MCF 10A (cell line): ENCODE data around the gene EID2B. TPM values are rescaled to one million over a fixed set of nuclear protein-coding genes. Genes with fewer than 3 reads are reported as not detected.
A peak's percentile ranks its signal among the peaks of the same experiment; 100 is the strongest.

Experiments used
- BruUV-seq: library from RNA; stranded (reverse); fragments of 400-500 nt; replicated peaks from 2 replicates; lab custom pipeline; 2021; lab: Mats Ljungman, UMichigan
- CTCF ChIA-PET: fragments of 300-600 bp; sonication (Branson Sonifier 250); formaldehyde crosslinking; extraction: SDS; loops from one replicate; lab custom pipeline; 2021; ENCODE audit warnings: antibody characterized with exemption, inconsistent platforms; lab: Yijun Ruan, JAX
- POLR2A ChIA-PET: fragments of 300-600, 350-650 bp; sonication (Branson Sonifier 250); formaldehyde crosslinking; extraction: SDS; loops from one replicate; lab custom pipeline; 2020; ENCODE audit warnings: antibody characterized with exemption, inconsistent platforms; lab: Yijun Ruan, JAX
- DNase-seq: peaks from one replicate; pipeline ENCODE4 v3.0.0-alpha.2; 2018; ENCODE audit not compliant: unreplicated experiment
- H3K27ac Mint-ChIP-seq: one replicate; pipeline ENCODE4 v1.8.0; 2022; ENCODE audit warnings: mild to moderate bottlenecking, low read depth, mixed read lengths; ENCODE audit not compliant: unreplicated experiment
- H3K27me3 Mint-ChIP-seq: one replicate; pipeline ENCODE4 v1.8.0; 2022; ENCODE audit warnings: mixed read lengths; ENCODE audit not compliant: insufficient read depth, unreplicated experiment
- H3K36me3 Mint-ChIP-seq: one replicate; pipeline ENCODE4 v1.8.0; 2022; ENCODE audit warnings: mild to moderate bottlenecking, moderate library complexity, mixed read lengths; ENCODE audit not compliant: insufficient read depth, unreplicated experiment
- H3K4me1 Mint-ChIP-seq: one replicate; pipeline ENCODE4 v1.8.0; 2022; ENCODE audit warnings: mixed read lengths; ENCODE audit not compliant: insufficient read depth, unreplicated experiment
- H3K4me3 Mint-ChIP-seq: one replicate; pipeline ENCODE4 v1.8.0; 2022; ENCODE audit warnings: mild to moderate bottlenecking, moderate library complexity, mixed read lengths; ENCODE audit not compliant: unreplicated experiment
- H3K9me3 Mint-ChIP-seq: one replicate; pipeline ENCODE4 v1.8.0; 2022; ENCODE audit warnings: mixed read lengths; ENCODE audit not compliant: unreplicated experiment
- CTCF ChIP-seq: fragments of 200-600 bp; IDR thresholded peaks from one replicate; pipeline ENCODE4 v1.8.0; 2022; ENCODE audit warnings: antibody characterized with exemption, mild to moderate bottlenecking; ENCODE audit not compliant: unreplicated experiment
- intact Hi-C: fragments of 100-400 bp; cut with micrococcal nuclease; formaldehyde crosslinking; loops from 2 replicates; pipeline ENCODE4 v1.14.1; 2022
- total RNA-seq: library from RNA; stranded (reverse); gene quantifications from 2 replicates; pipeline ENCODE4 v1.2.3, GENCODE V29; 2022

The EID2B gene
- total RNA-seq, 1 experiment from 2014 or later: 2.0 TPM

DNA sequence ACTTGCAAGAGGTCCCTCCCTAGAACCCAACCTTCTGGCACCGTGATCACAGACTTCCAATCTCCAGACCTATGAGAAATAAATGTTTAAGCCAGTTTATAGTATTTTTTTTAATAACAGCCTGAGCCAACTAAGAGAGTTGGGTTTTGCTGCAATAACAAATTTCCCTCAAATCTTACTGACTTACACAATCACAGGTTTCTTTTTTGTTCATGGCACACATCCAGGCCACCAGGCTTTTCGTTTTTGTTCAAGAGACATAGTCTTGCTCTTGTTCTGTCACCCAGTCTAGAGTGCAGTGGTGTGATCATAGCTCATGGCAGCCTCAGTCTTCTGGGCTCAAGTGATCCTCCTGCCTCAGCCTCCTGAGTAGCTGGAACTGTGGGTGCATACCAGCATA, 19.7 kb downstream of the EID2B start:
- Mint-ChIP-seq H3K36me3 (no peaks in the 10 kb centered on the region), H3K27ac (no peak overlapping the region), H3K4me3 (no peak overlapping the region), H3K9me3 (no peaks in the 10 kb centered on the region), H3K4me1 (peaks cover 8% of the 10 kb centered on the region), H3K27me3 (peaks cover 50% of the 10 kb centered on the region)
- CTCF ChIA-PET: interaction anchor here (0.7 to 1.2 kb wide), 3 partner anchors 9 to 38 kb away, joined by 3 to 4 read pairs (median 3); partner anchors contain the start of gene EID2B
- DNase-seq: no peak
- POLR2A ChIA-PET: interaction anchor here (0.6 to 1.4 kb wide), 2 partner anchors 19 to 47 kb away, joined by 3 read pairs; partner anchors contain the start of gene EID2B
- intact Hi-C loops: no loop called here
- no TSS peak for BruUV-seq
- TF ChIP-seq CTCF: no peak

- H3K4me1 Mint-ChIP-seq: no peaks in the 10 kb centered on the region
- CTCF ChIA-PET: interaction anchor here (0.6 kb wide), 2 partner anchors 30 to 69 kb away, joined by 3 read pairs; no protein-coding TSS in a partner anchor
- POLR2A ChIA-PET: interaction anchor here (0.6 kb wide), 1 partner anchor 165 kb away, joined by 3 read pairs; no protein-coding TSS in a partner anchor
- TF ChIP-seq CTCF: no peak
- intact Hi-C loops: no loop called here
- H3K27ac Mint-ChIP-seq: no peak overlapping the region
- no TSS peak for BruUV-seq
- no peak overlapping the region for H3K4me3 Mint-ChIP-seq
- peaks cover 41% of the 10 kb centered on the region for H3K27me3 Mint-ChIP-seq
- DNase-seq: no peak
- no peaks in the 10 kb centered on the region for H3K36me3 Mint-ChIP-seq
- no peaks in the 10 kb centered on the region for H3K9me3 Mint-ChIP-seq
Observed at GRCh38 chr19:39509233-39509632, 23.4 kb downstream of the EID2B start.

GRCh38 chr19:39508629-39509028, 24.0 kb downstream of the EID2B start:
- ChIA-PET POLR2A (interaction anchor here (0.6 kb wide), 1 partner anchor 165 kb away, joined by 3 read pairs; no protein-coding TSS in a partner anchor), CTCF (interaction anchor here (0.6 kb wide), 2 partner anchors 31 to 68 kb away, joined by 3 read pairs; no protein-coding TSS in a partner anchor)
- H3K36me3 Mint-ChIP-seq: no peaks in the 10 kb centered on the region
- no peaks in the 10 kb centered on the region for H3K4me1 Mint-ChIP-seq
- no peak for DNase-seq
- no peak for TF ChIP-seq CTCF
- no peaks in the 10 kb centered on the region for H3K9me3 Mint-ChIP-seq
- BruUV-seq: no TSS peak
- peaks cover 35% of the 10 kb centered on the region for H3K27me3 Mint-ChIP-seq
- no peak overlapping the region for H3K27ac Mint-ChIP-seq
- intact Hi-C loops: no loop called here
- no peak overlapping the region for H3K4me3 Mint-ChIP-seq

DNA sequence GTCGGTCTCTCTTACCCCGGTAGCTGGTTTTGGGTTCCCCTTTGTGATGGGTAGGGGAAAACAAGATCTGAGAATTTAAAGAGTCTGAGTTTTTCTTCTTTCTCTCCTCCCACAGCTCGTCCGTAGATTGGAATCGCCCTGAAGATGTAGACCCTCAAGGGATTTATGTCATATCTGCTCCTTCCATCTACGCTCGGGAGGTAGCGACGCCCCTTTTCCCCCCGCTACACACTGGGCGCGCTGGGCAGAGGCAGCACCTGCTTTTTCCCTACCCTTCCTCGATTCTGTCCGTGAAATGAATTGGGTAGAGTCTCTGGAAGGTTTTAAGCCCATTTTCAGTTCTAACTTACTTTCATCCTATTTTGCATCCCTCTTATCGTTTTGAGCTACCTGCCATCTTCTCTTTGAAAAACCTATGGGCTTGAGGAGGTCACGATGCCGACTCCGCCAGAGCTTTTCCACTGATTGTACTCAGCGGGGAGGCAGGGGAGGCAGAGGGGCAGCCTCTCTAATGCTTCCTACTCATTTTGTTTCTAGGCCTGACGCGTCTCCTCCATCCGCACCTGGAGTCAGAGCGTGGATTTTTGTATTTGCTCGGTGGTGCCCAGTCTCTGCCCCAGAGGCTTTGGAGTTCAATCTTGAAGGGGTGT, 24.8 kb downstream of the EID2B start:
- Mint-ChIP-seq H3K9me3 (no peaks in the 10 kb centered on the region), H3K4me1 (no peaks in the 10 kb centered on the region), H3K27ac (no peak overlapping the region), H3K27me3 (peaks cover 33% of the 10 kb centered on the region), H3K36me3 (no peaks in the 10 kb centered on the region), H3K4me3 (peak overlapping the region; percentile 71)
- intact Hi-C loops: no loop called here
- DNase-seq: no peak
- ChIA-PET CTCF (interaction anchor here (0.6 to 0.7 kb wide), 2 partner anchors 20 to 117 kb away, joined by 3 read pairs; partner anchors contain the start of gene PAF1), POLR2A (no interaction called here)
- no peak for TF ChIP-seq CTCF
- BruUV-seq: TSS peak; percentile 24
